ENCODE data around the gene LRRK2.
"Not testable (repeated sequence)": the region's sequence is repeated elsewhere in the genome, so short reads cannot be mapped to it uniquely, and the experiment has no call there.

Gene LRRK2

GRCh38 chr12:40212566-40212965, 12.2 kb upstream of the LRRK2 start:
- DNase-seq (ENCODE audit: low spot score): no peak

GRCh38 chr12:40215982-40216381, 8.8 kb upstream of the LRRK2 start:
- no peak for DNase-seq (ENCODE audit: low spot score)

GRCh38 chr12:40216516-40217288, 8.1 kb upstream of the LRRK2 start:
- no peak for DNase-seq (ENCODE audit: low spot score)

GRCh38 chr12:40219760-40220159, 5.0 kb upstream of the LRRK2 start:
- no peak for DNase-seq (ENCODE audit: low spot score)

- DNase-seq (ENCODE audit: low spot score): no peak
Measured at GRCh38 chr12:40222247-40222646, 2.5 kb upstream of the LRRK2 start.

GRCh38 chr12:40223646-40224045, 1.2 kb upstream of the LRRK2 start:
- DNase-seq (ENCODE audit: low spot score): no peak

- DNase-seq (ENCODE audit: low spot score): no peak
Measured at GRCh38 chr12:40225337-40225983, 663 bp downstream of the LRRK2 start.

GRCh38 chr12:40225984-40226602, 1.3 kb downstream of the LRRK2 start:
- no peak for DNase-seq (ENCODE audit: low spot score)

GRCh38 chr12:40226705-40227104, 1.9 kb downstream of the LRRK2 start:
- no peak for DNase-seq (ENCODE audit: low spot score)

GRCh38 chr12:40227447-40227846, 2.6 kb downstream of the LRRK2 start:
- no peak for DNase-seq (ENCODE audit: low spot score)

- no peak for DNase-seq (ENCODE audit: low spot score)
Measured at GRCh38 chr12:40228727-40229126, 3.9 kb downstream of the LRRK2 start.

GRCh38 chr12:40229690-40230651, 5.2 kb downstream of the LRRK2 start:
- DNase-seq (ENCODE audit: low spot score): no peak

- DNase-seq (ENCODE audit: low spot score): no peak
Measured at GRCh38 chr12:40232602-40233001, 7.8 kb downstream of the LRRK2 start.

- DNase-seq (ENCODE audit: low spot score): no peak
Measured at GRCh38 chr12:40233741-40234367, 9.1 kb downstream of the LRRK2 start.

- no peak for DNase-seq (ENCODE audit: low spot score)
Measured at GRCh38 chr12:40236357-40236850, 11.6 kb downstream of the LRRK2 start.

- DNase-seq (ENCODE audit: low spot score): no peak
Measured at GRCh38 chr12:40238266-40238902, 13.6 kb downstream of the LRRK2 start.

GRCh38 chr12:40238979-40239378, 14.2 kb downstream of the LRRK2 start:
- no peak for DNase-seq (ENCODE audit: low spot score)

GRCh38 chr12:40240779-40241178, 16.0 kb downstream of the LRRK2 start:
- DNase-seq (ENCODE audit: low spot score): no peak

- no peak for DNase-seq (ENCODE audit: low spot score)
Measured at GRCh38 chr12:40241741-40242140, 16.9 kb downstream of the LRRK2 start.

GRCh38 chr12:40244526-40245156, 19.8 kb downstream of the LRRK2 start:
- not testable (repeated sequence) for DNase-seq (ENCODE audit: low spot score)

Measured in hematopoietic multipotent progenitor cell treated with erythropoietin and hydrocortisone succinate and interleukin-3 and kit ligand, for 17 days (in vitro differentiated cells).